GM18520 (cell line): ENCODE results near the gene NKD2.
"Not testable (repeated sequence)": the region's sequence is repeated elsewhere in the genome, so short reads cannot be mapped to it uniquely, and the experiment has no call there.

ENCODE experiments used
- ATAC-seq: cut with Tn5 transposase; IDR thresholded peaks from one replicate; pipeline ENCODE4 v1.9.1; 2021; ENCODE audit not compliant: unreplicated experiment

The NKD2 gene

GRCh38 chr5:1008451-1009358 lies at the start of gene NKD2:
TSS of gene NKD2 (plus strand) at chr5:1008802. CDS start at chr5:1009058, 256 bp downstream.
- no peak for ATAC-seq

GRCh38 chr5:959581-960531 lies 48.7 kb upstream of the NKD2 start:
- no peak for ATAC-seq

GRCh38 chr5:960551-960950 lies 48.1 kb upstream of the NKD2 start:
- no peak for ATAC-seq

- ATAC-seq, result no peak
Observed at GRCh38 chr5:961002-961710, 47.4 kb upstream of the NKD2 start.

GRCh38 chr5:961711-962240 lies 46.8 kb upstream of the NKD2 start:
- no peak for ATAC-seq

GRCh38 chr5:962386-962785 lies 46.2 kb upstream of the NKD2 start:
- no peak for ATAC-seq

- no peak for ATAC-seq
Observed at GRCh38 chr5:962801-963200, 45.8 kb upstream of the NKD2 start.

- ATAC-seq, result no peak
Observed at GRCh38 chr5:963310-963672, 45.3 kb upstream of the NKD2 start.

GRCh38 chr5:963673-964531 lies 44.7 kb upstream of the NKD2 start:
- ATAC-seq, result no peak

- ATAC-seq, result no peak
Observed at GRCh38 chr5:964821-965220, 43.8 kb upstream of the NKD2 start.

GRCh38 chr5:965604-966344 lies 42.8 kb upstream of the NKD2 start:
- ATAC-seq, result no peak

GRCh38 chr5:966345-966710 lies 42.3 kb upstream of the NKD2 start:
- no peak for ATAC-seq

GRCh38 chr5:966941-967340 lies 41.7 kb upstream of the NKD2 start:
- ATAC-seq, result no peak

GRCh38 chr5:968881-969280 lies 39.7 kb upstream of the NKD2 start:
- ATAC-seq, result no peak

GRCh38 chr5:969408-969839 lies 39.2 kb upstream of the NKD2 start:
- no peak for ATAC-seq

- not testable (repeated sequence) for ATAC-seq
Observed at GRCh38 chr5:972575-972974, 36.0 kb upstream of the NKD2 start.

GRCh38 chr5:976849-977751 lies 31.5 kb upstream of the NKD2 start:
- ATAC-seq, result no peak

- no peak for ATAC-seq
Observed at GRCh38 chr5:978054-978453, 30.5 kb upstream of the NKD2 start.
